HCT116 (cell line): ENCODE data around the gene TIMP4. TPM values are rescaled to one million over a fixed set of nuclear protein-coding genes. Genes with fewer than 3 reads are reported as not detected.

Experiments
- ATAC-seq: fragments of 200-7000 bp; cut with Tn5 transposase; 2 replicates; pipeline ENCODE4 v1.9.1; 2020; ENCODE audit warnings: mild to moderate bottlenecking, moderate library complexity
- BruUV-seq: library from RNA; stranded (reverse); fragments of 400-500 nt; replicated peaks from 2 replicates; lab custom pipeline; 2021; lab: Mats Ljungman, UMichigan
- CTCF ChIA-PET: fragments of 300-600 bp; sonication (Branson Sonifier 250); formaldehyde crosslinking; loops from one replicate; lab custom pipeline; 2021; ENCODE audit warnings: antibody characterized with exemption; lab: Charles Lee
- POLR2A ChIA-PET: fragments of 300-600, 350-600 bp; sonication (Branson Sonifier 250); formaldehyde crosslinking; loops from one replicate; lab custom pipeline; 2021; ENCODE audit warnings: antibody characterized with exemption; lab: Charles Lee
- RAD21 ChIA-PET, 2 experiments: fragments of 300-600 bp; sonication (Branson Sonifier 250); formaldehyde crosslinking; loops; one replicate each; lab custom pipeline; 2023; ENCODE audit warnings: low total read pairs in 2 of 2; ENCODE audit not compliant: uncharacterized antibody in 2 of 2, unreplicated experiment in 2 of 2, low non-redundant PET in 1 of 2; lab: Charles Lee
- DNase-seq: peaks from one replicate; pipeline ENCODE4 v3.0.0-alpha.2; 2010; ENCODE audit warnings: low read depth, low spot score
- H2AFZ ChIP-seq: fragments of 200-600 bp; shearing (Covaris generic), sonication (generic); 2 replicates; pipeline ENCODE4 v1.6.1; 2017; ENCODE audit warnings: low read depth, mixed run types, mixed read lengths, antibody characterized with exemption, low read length; ENCODE audit not compliant: poor library complexity, severe bottlenecking
- H3K27ac ChIP-seq: 2 replicates; pipeline ENCODE4 v1.5.1; 2012; ENCODE audit warnings: low read depth, low read length
- H3K27me3 ChIP-seq: fragments of 200-600 bp; sonication (generic); 2 replicates; pipeline ENCODE4 v1.6.1; 2016; ENCODE audit warnings: mixed run types, low read length, mixed read lengths; ENCODE audit not compliant: insufficient read depth
- H3K36me3 ChIP-seq, 2 experiments: fragments of 200-500 bp in 1 of 2; fragments of 200-600 bp in 1 of 2; sonication (Bioruptor generic) in 1 of 2; sonication (generic) in 1 of 2; 2 replicates each; pipeline versions ENCODE4 v1.5.1 to v1.6.1; 2014 to 2016; ENCODE audit warnings: low read length in 2 of 2, inconsistent platforms in 1 of 2, mixed read lengths in 1 of 2, mixed run types in 1 of 2; ENCODE audit not compliant: insufficient read depth in 2 of 2, control insufficient read depth in 1 of 2
- H3K4me1 ChIP-seq, 2 experiments: fragments of 200-600 bp in 1 of 2; sonication (generic) in 1 of 2; 2 replicates each; pipeline versions ENCODE4 v1.5.1 to v1.6.1; 2012 to 2017; ENCODE audit warnings: low read length in 2 of 2, inconsistent platforms in 1 of 2, mild to moderate bottlenecking in 1 of 2, mixed read lengths in 1 of 2, mixed run types in 1 of 2, moderate library complexity in 1 of 2; ENCODE audit not compliant: insufficient read depth in 2 of 2, control insufficient read depth in 1 of 2
- H3K4me2 ChIP-seq: fragments of 200-600 bp; sonication (generic); 2 replicates; pipeline ENCODE4 v1.6.1; 2017; ENCODE audit warnings: mixed run types, low read length, mixed read lengths
- H3K4me3 ChIP-seq, 2 experiments: fragments of 200-600 bp in 1 of 2; sonication (generic) in 1 of 2; replicated peaks in 1 of 2; 2 replicates each; pipeline ENCODE4 v1.5.1; 2011 to 2016; ENCODE audit warnings: low read length in 2 of 2, control low read depth in 1 of 2, low read depth in 1 of 2, mild to moderate bottlenecking in 1 of 2, mixed read lengths in 1 of 2, mixed run types in 1 of 2
- H3K79me2 ChIP-seq: fragments of 200-600 bp; sonication (generic); 2 replicates; pipeline ENCODE4 v1.6.1; 2017; ENCODE audit warnings: mild to moderate bottlenecking, mixed run types, low read length, moderate library complexity, mixed read lengths; ENCODE audit not compliant: insufficient read depth
- H3K9ac ChIP-seq: fragments of 200-600 bp; sonication (generic); 2 replicates; pipeline ENCODE4 v1.6.1; 2016; ENCODE audit warnings: low read length, mixed read lengths
- H3K9me2 ChIP-seq: fragments of 200-600 bp; sonication (generic), shearing (Covaris generic); 2 replicates; pipeline ENCODE4 v1.6.1; 2017; ENCODE audit warnings: mixed run types, mild to moderate bottlenecking, moderate library complexity; ENCODE audit not compliant: insufficient read depth
- H3K9me3 ChIP-seq, 2 experiments: fragments of 200-500 bp in 1 of 2; fragments of 200-600 bp in 1 of 2; sonication (Bioruptor generic) in 1 of 2; sonication (generic) in 1 of 2; 2 replicates each; pipeline ENCODE4 v1.6.1; 2014 to 2017; ENCODE audit warnings: low read length in 2 of 2, mixed read lengths in 2 of 2, inconsistent platforms in 1 of 2, low read depth in 1 of 2, mild to moderate bottlenecking in 1 of 2, mixed run types in 1 of 2, moderate library complexity in 1 of 2; ENCODE audit not compliant: control insufficient read depth in 1 of 2, insufficient read depth in 1 of 2
- H4K20me1 ChIP-seq: fragments of 200-600 bp; sonication (generic), shearing (Covaris generic); 2 replicates; pipeline ENCODE4 v1.6.1; 2017; ENCODE audit warnings: mixed run types, mild to moderate bottlenecking, moderate library complexity; ENCODE audit not compliant: insufficient read depth
- EGR1 ChIP-seq: IDR thresholded peaks from 2 replicates; pipeline ENCODE4 v1.6.1; 2012; ENCODE audit warnings: low read depth
- EZH2 ChIP-seq: fragments of 200-600 bp; sonication (generic); IDR thresholded peaks from 2 replicates; pipeline ENCODE4 v1.6.1; 2017; ENCODE audit warnings: antibody characterized with exemption, mixed run types
- FOSL1 ChIP-seq: IDR thresholded peaks from 2 replicates; pipeline ENCODE4 v1.6.1; 2012; ENCODE audit warnings: low read depth
- POLR2A ChIP-seq: IDR thresholded peaks from 2 replicates; pipeline ENCODE4 v1.7.0; 2011; ENCODE audit warnings: borderline replicate concordance; ENCODE audit not compliant: insufficient read depth, insufficient read length; ENCODE audit errors: extremely low read depth
- REST ChIP-seq: IDR thresholded peaks from 2 replicates; pipeline ENCODE4 v1.6.1; 2012; ENCODE audit warnings: low read depth
- SP1 ChIP-seq: IDR thresholded peaks from 2 replicates; pipeline ENCODE4 v1.6.1; 2012; ENCODE audit warnings: low read depth
- YY1 ChIP-seq: IDR thresholded peaks from 2 replicates; pipeline ENCODE4 v1.6.1; 2011; ENCODE audit warnings: low read length, low read depth, moderate library complexity, mild to moderate bottlenecking; ENCODE audit not compliant: insufficient replicate concordance; ENCODE audit errors: extremely low read depth
- ZBTB33 ChIP-seq: IDR thresholded peaks from 2 replicates; pipeline ENCODE4 v1.6.1; 2011; ENCODE audit warnings: mild to moderate bottlenecking, low read length, moderate library complexity; ENCODE audit not compliant: insufficient replicate concordance; ENCODE audit errors: extremely low read depth
- ZFX ChIP-seq: fragments of 450-650 bp; IDR thresholded peaks from 2 replicates; pipeline ENCODE4 v1.6.1; 2017
- intact Hi-C: fragments of 100-400 bp; cut with micrococcal nuclease; formaldehyde crosslinking; loops from 2 replicates; pipeline ENCODE4 v1.10.0; 2022
- total RNA-seq: library from RNA; stranded (reverse); gene quantifications from one replicate; pipeline ENCODE4 v1.2.1, GENCODE V29; 2021; ENCODE audit not compliant: unreplicated experiment

The TIMP4 gene
- total RNA-seq, 1 experiment from 2014 or later: not detected

GRCh38 chr3:12149029-12149428, 9.7 kb downstream of the TIMP4 start:
- no peaks in the 10 kb centered on the region for H3K36me3 ChIP-seq
- BruUV-seq: no TSS peak
- H3K9me3 ChIP-seq: no peaks in the 10 kb centered on the region
- H3K27ac ChIP-seq: no peak overlapping the region
- H3K4me2 ChIP-seq: no peak overlapping the region
- H2AFZ ChIP-seq: no peak overlapping the region
- no peaks in the 10 kb centered on the region for H4K20me1 ChIP-seq
- no peak overlapping the region for H3K4me3 ChIP-seq
- no peaks in the 10 kb centered on the region for H3K27me3 ChIP-seq
- DNase-seq: no peak
- ChIA-PET RAD21 (no interaction called here), POLR2A (no interaction called here), CTCF (no interaction called here)
- intact Hi-C loops: no loop called here
- H3K9ac ChIP-seq: no peak overlapping the region
- peaks cover 0 to 5% of the 10 kb centered on the region in 2 experiments; a peak in 1 of 4 replicates for H3K4me1 ChIP-seq
- no peaks in the 10 kb centered on the region for H3K79me2 ChIP-seq
- TF ChIP-seq EZH2 (no peak), SP1 (no peak), EGR1 (no peak), FOSL1 (no peak), POLR2A (no peak), ZBTB33 (no peak), REST (no peak), YY1 (no peak), ZFX (no peak)
- no peak for ATAC-seq
- H3K9me2 ChIP-seq: no peaks in the 10 kb centered on the region
